ENCODE results near the gene PKHD1. TPM values are rescaled to one million over a fixed set of nuclear protein-coding genes. Genes with fewer than 3 reads are reported as not detected.

The PKHD1 gene
- total RNA-seq, 1 donor from 2014 or later = 1.6 TPM

- Histone ChIP-seq H3K27me3 (ENCODE audit: control insufficient read depth, insufficient read depth, low read length) (no peaks in the 10 kb centered on the region), H3K4me3 (ENCODE audit: low read depth, low read length) (no peak overlapping the region), H3K36me3 (ENCODE audit: control insufficient read depth, insufficient read depth, low read length) (no peaks in the 10 kb centered on the region)
- DNase-seq (ENCODE audit: low read depth) = no peak
- no peak for TF ChIP-seq CTCF (IDR thresholded peaks at IDR 0.05; ENCODE audit: insufficient read depth, low read length, poor library complexity, severe bottlenecking)
Measured at GRCh38 chr6:51887859-51888258, 199.6 kb downstream of the PKHD1 start.

- no peak for DNase-seq (ENCODE audit: low read depth)
- no peak for TF ChIP-seq CTCF (IDR thresholded peaks at IDR 0.05; ENCODE audit: insufficient read depth, low read length, poor library complexity, severe bottlenecking)
- no peak overlapping the region for H3K4me3 ChIP-seq (ENCODE audit: low read depth, low read length)
- no peaks in the 10 kb centered on the region for H3K36me3 ChIP-seq (ENCODE audit: control insufficient read depth, insufficient read depth, low read length)
- no peaks in the 10 kb centered on the region for H3K27me3 ChIP-seq (ENCODE audit: control insufficient read depth, insufficient read depth, low read length)
Measured at GRCh38 chr6:51885957-51886356, 201.5 kb downstream of the PKHD1 start.

GRCh38 chr6:51868591-51869355 lies 218.6 kb downstream of the PKHD1 start:
- Histone ChIP-seq H3K36me3 (ENCODE audit: control insufficient read depth, insufficient read depth, low read length) (no peaks in the 10 kb centered on the region), H3K4me3 (ENCODE audit: low read depth, low read length) (no peak overlapping the region), H3K27me3 (ENCODE audit: control insufficient read depth, insufficient read depth, low read length) (no peaks in the 10 kb centered on the region)
- no peak for TF ChIP-seq CTCF (IDR thresholded peaks at IDR 0.05; ENCODE audit: insufficient read depth, low read length, poor library complexity, severe bottlenecking)
- no peak for DNase-seq (ENCODE audit: low read depth)

GRCh38 chr6:51866867-51867266 lies 220.5 kb downstream of the PKHD1 start:
- no peak overlapping the region for H3K4me3 ChIP-seq (ENCODE audit: low read depth, low read length)
- no peaks in the 10 kb centered on the region for H3K27me3 ChIP-seq (ENCODE audit: control insufficient read depth, insufficient read depth, low read length)
- H3K36me3 ChIP-seq (ENCODE audit: control insufficient read depth, insufficient read depth, low read length) = no peaks in the 10 kb centered on the region
- no peak for TF ChIP-seq CTCF (IDR thresholded peaks at IDR 0.05; ENCODE audit: insufficient read depth, low read length, poor library complexity, severe bottlenecking)
- DNase-seq (ENCODE audit: low read depth) = no peak

GRCh38 chr6:51865996-51866395 lies 221.4 kb downstream of the PKHD1 start:
- no peak for DNase-seq (ENCODE audit: low read depth)
- Histone ChIP-seq H3K27me3 (ENCODE audit: control insufficient read depth, insufficient read depth, low read length) (no peaks in the 10 kb centered on the region), H3K4me3 (ENCODE audit: low read depth, low read length) (no peak overlapping the region), H3K36me3 (ENCODE audit: control insufficient read depth, insufficient read depth, low read length) (no peaks in the 10 kb centered on the region)
- TF ChIP-seq CTCF (IDR thresholded peaks at IDR 0.05; ENCODE audit: insufficient read depth, low read length, poor library complexity, severe bottlenecking) = no peak

DNA sequence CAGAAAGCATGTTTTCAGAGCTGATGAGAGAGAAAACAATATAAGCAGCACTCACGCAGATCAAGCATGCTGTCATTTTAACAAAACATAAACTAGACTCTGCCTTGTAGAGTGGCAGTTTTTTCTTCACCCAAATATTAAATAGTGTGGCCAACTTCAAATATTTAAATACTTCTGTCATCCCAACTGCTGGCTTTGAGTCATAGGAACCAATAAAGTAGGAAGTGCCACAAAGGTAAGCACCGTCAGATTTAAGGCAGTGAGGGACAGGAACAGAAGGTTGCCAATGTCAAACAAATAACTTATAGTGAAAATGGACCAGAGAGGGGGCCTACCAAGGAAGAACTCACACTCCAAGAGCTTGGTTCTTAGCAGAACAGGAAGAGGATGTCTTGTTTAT lies 222.2 kb downstream of the PKHD1 start:
- TF ChIP-seq CTCF (IDR thresholded peaks at IDR 0.05; ENCODE audit: insufficient read depth, low read length, poor library complexity, severe bottlenecking) = no peak
- Histone ChIP-seq H3K27me3 (ENCODE audit: control insufficient read depth, insufficient read depth, low read length) (no peaks in the 10 kb centered on the region), H3K36me3 (ENCODE audit: control insufficient read depth, insufficient read depth, low read length) (no peaks in the 10 kb centered on the region), H3K4me3 (ENCODE audit: low read depth, low read length) (no peak overlapping the region)
- no peak for DNase-seq (ENCODE audit: low read depth)
